ENCODE measurements around the gene FLOT2.

FLOT2 gene

GRCh38 chr17:28867276-28867675, 30.3 kb downstream of the FLOT2 start:
- in situ Hi-C loops (cut with HindIII; ENCODE audit: low pct_ligation_motif_present, low sequenced_read_pairs), result no loop called here
- TF ChIP-seq CTCF (IDR thresholded peaks at IDR 0.05; ENCODE audit: low read depth, low read length, missing control alignments), result no peak
- H3K27ac ChIP-seq, result no peak overlapping the region
- H3K4me3 ChIP-seq (ENCODE audit: low read depth, low read length), result no peak overlapping the region
- no peaks in the 10 kb centered on the region for H3K36me3 ChIP-seq (replicated peaks)
- no peak for DNase-seq
- H3K27me3 ChIP-seq (replicated peaks), result no peaks in the 10 kb centered on the region

GRCh38 chr17:28865946-28866752, 31.4 kb downstream of the FLOT2 start:
- no peak for TF ChIP-seq CTCF (IDR thresholded peaks at IDR 0.05; ENCODE audit: low read depth, low read length, missing control alignments)
- Histone ChIP-seq H3K4me3 (ENCODE audit: low read depth, low read length) (no peak overlapping the region), H3K36me3 (replicated peaks) (no peaks in the 10 kb centered on the region), H3K27me3 (replicated peaks) (no peaks in the 10 kb centered on the region), H3K27ac (no peak overlapping the region)
- in situ Hi-C loops (cut with HindIII; ENCODE audit: low pct_ligation_motif_present, low sequenced_read_pairs), result no loop called here
- no peak for DNase-seq

- no peak for DNase-seq
- TF ChIP-seq CTCF (IDR thresholded peaks at IDR 0.05; ENCODE audit: low read depth, low read length, missing control alignments), result no peak
- Histone ChIP-seq H3K4me3 (ENCODE audit: low read depth, low read length) (no peak overlapping the region), H3K27me3 (replicated peaks) (no peaks in the 10 kb centered on the region), H3K36me3 (replicated peaks) (peaks cover 6% of the 10 kb centered on the region), H3K27ac (no peak overlapping the region)
- in situ Hi-C loops (cut with HindIII; ENCODE audit: low pct_ligation_motif_present, low sequenced_read_pairs), result no loop called here
Observed at GRCh38 chr17:28864991-28865849, 32.3 kb downstream of the FLOT2 start.

- Histone ChIP-seq H3K4me3 (ENCODE audit: low read depth, low read length) (no peak overlapping the region), H3K27ac (no peak overlapping the region), H3K36me3 (replicated peaks) (peaks cover 14% of the 10 kb centered on the region), H3K27me3 (replicated peaks) (no peaks in the 10 kb centered on the region)
- in situ Hi-C loops (cut with HindIII; ENCODE audit: low pct_ligation_motif_present, low sequenced_read_pairs), result no loop called here
- no peak for DNase-seq
- TF ChIP-seq CTCF (IDR thresholded peaks at IDR 0.05; ENCODE audit: low read depth, low read length, missing control alignments), result no peak
Observed at GRCh38 chr17:28863953-28864352, 33.6 kb downstream of the FLOT2 start.

- Histone ChIP-seq H3K4me3 (ENCODE audit: low read depth, low read length) (no peak overlapping the region), H3K27me3 (replicated peaks) (no peaks in the 10 kb centered on the region), H3K27ac (no peak overlapping the region), H3K36me3 (replicated peaks) (peaks cover 28% of the 10 kb centered on the region)
- TF ChIP-seq CTCF (IDR thresholded peaks at IDR 0.05; ENCODE audit: low read depth, low read length, missing control alignments), result no peak
- in situ Hi-C loops (cut with HindIII; ENCODE audit: low pct_ligation_motif_present, low sequenced_read_pairs), result no loop called here
- no peak for DNase-seq
Observed at GRCh38 chr17:28862561-28862960, 35.0 kb downstream of the FLOT2 start.
